GM12891 (cell line): ENCODE measurements around the gene PDGFRB.

Experiments
- POLR2A ChIP-seq: IDR thresholded peaks from 2 replicates; pipeline ENCODE4 v1.6.1; 2011; ENCODE audit warnings: low read depth, low read length, control low read depth
- POLR2AphosphoS5 ChIP-seq: IDR thresholded peaks from 2 replicates; pipeline ENCODE4 v1.6.1; 2011; ENCODE audit warnings: low read depth, low read length, control low read depth
- SPI1 ChIP-seq: IDR thresholded peaks from 2 replicates; pipeline ENCODE4 v1.6.1; 2011; ENCODE audit warnings: low read depth, low read length, control low read depth
- TAF1 ChIP-seq: IDR thresholded peaks from 2 replicates; pipeline ENCODE4 v1.6.1; 2011; ENCODE audit warnings: low read depth, low read length, control low read depth

DNA sequence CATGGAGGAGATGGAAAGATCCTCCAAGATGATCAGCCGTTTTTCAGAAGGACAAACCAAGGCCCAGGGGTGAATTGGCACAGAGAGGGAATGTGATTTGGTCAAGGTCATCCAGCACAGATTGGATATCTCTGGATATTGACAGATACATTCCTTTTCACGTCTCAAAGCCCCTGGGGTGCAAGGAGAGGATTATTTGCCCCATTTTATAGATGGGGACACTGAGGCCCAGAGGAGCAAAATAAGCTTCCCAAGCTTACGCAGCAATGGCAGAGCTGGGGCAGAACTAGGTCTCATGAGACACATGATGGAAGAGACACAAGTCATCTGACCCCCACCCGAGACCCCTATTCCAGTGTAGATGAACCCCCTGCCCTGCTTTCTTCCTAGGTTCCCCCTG lies 895 bp upstream of the PDGFRB start:
- TF ChIP-seq TAF1 (no peak), POLR2AphosphoS5 (no peak), POLR2A (no peak), SPI1 (no peak)
